ENCODE results near the gene APOOL.

APOOL gene

GRCh38 chrX:85084770-85085393 is 81.2 kb downstream of the APOOL start:
- FAIRE-seq, result peak; percentile 92

GRCh38 chrX:85089321-85089840 is 85.7 kb downstream of the APOOL start:
- FAIRE-seq, result no peak

GRCh38 chrX:85107407-85107806 is 103.7 kb downstream of the APOOL start:
- FAIRE-seq, result no peak

- FAIRE-seq, result no peak
These were observed 104.5 kb downstream of the APOOL start for GRCh38 chrX:85108165-85108564.

GRCh38 chrX:85109235-85109634 is 105.6 kb downstream of the APOOL start:
- no peak for FAIRE-seq

GRCh38 chrX:85111347-85111746 is 107.7 kb downstream of the APOOL start:
- FAIRE-seq, result peak; percentile 93

GRCh38 chrX:85112293-85112692 is 108.6 kb downstream of the APOOL start:
- FAIRE-seq, result no peak

GRCh38 chrX:85113746-85114145 is 110.1 kb downstream of the APOOL start:
- FAIRE-seq, result no peak

- FAIRE-seq, result no peak
These were observed 110.5 kb downstream of the APOOL start for GRCh38 chrX:85114171-85114570.

- FAIRE-seq, result no peak
These were observed 111.1 kb downstream of the APOOL start for GRCh38 chrX:85114776-85115175.

- FAIRE-seq, result no peak
These were observed 111.6 kb downstream of the APOOL start for GRCh38 chrX:85115252-85115651.

GRCh38 chrX:85136409-85136808 is 132.7 kb downstream of the APOOL start:
- FAIRE-seq, result no peak

- no peak for FAIRE-seq
These were observed 135.7 kb downstream of the APOOL start for GRCh38 chrX:85139422-85139821.

- no peak for FAIRE-seq
These were observed 137.3 kb downstream of the APOOL start for GRCh38 chrX:85140964-85141363.

Measured in G401.6 (cell line).